Measurements from ENCODE around the gene CCDC102A. TPM values are rescaled to one million over a fixed set of nuclear protein-coding genes. Genes with fewer than 3 reads are reported as not detected.

Gene CCDC102A
- total RNA-seq, 4 donors from 2014 or later: 17.4 to 30.4 (median 24.5) TPM

DNA sequence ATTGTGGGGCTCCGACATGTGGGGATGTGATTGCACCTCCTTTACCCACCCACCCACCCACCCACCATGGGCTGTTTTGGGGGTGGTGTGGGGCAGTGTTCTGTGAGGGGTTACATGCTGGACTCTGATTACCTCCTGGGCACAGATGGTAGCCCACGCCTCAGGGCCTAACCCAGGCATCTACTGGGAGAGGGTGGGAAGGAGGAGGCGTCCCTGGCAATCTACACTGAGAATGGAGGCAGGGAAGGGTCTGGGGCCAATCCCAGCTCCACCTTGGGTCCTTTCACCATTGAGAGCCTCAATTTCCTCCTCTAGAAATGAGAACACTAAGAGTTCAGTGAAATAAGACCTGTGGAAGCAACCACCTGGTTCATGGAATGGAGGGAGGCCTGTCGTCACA is 38.3 kb downstream of the CCDC102A start:
- TF ChIP-seq EP300 (IDR thresholded peaks at IDR 0.05) (no peak), POLR2A (IDR thresholded peaks at IDR 0.05) (no peak)
- TF ChIP-seq, protein P1, sequence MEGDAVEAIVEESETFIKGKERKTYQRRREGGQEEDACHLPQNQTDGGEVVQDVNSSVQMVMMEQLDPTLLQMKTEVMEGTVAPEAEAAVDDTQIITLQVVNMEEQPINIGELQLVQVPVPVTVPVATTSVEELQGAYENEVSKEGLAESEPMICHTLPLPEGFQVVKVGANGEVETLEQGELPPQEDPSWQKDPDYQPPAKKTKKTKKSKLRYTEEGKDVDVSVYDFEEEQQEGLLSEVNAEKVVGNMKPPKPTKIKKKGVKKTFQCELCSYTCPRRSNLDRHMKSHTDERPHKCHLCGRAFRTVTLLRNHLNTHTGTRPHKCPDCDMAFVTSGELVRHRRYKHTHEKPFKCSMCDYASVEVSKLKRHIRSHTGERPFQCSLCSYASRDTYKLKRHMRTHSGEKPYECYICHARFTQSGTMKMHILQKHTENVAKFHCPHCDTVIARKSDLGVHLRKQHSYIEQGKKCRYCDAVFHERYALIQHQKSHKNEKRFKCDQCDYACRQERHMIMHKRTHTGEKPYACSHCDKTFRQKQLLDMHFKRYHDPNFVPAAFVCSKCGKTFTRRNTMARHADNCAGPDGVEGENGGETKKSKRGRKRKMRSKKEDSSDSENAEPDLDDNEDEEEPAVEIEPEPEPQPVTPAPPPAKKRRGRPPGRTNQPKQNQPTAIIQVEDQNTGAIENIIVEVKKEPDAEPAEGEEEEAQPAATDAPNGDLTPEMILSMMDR (IDR thresholded peaks at IDR 0.05): no peak
- H3K27me3 ChIP-seq: no peaks in the 10 kb centered on the region
- no peaks in the 10 kb centered on the region for H3K4me1 ChIP-seq
- no peak for DNase-seq (ENCODE audit: low spot score in 2 of 2)
- no peaks in the 10 kb centered on the region for H3K36me3 ChIP-seq
- H3K4me3 ChIP-seq: no peak overlapping the region
- WGBS, 2 donors: 81 to 95% methylated on average over 4 of the region's 4 CpGs
- no peaks in the 10 kb centered on the region for H3K9me3 ChIP-seq
- no peak overlapping the region for H3K27ac ChIP-seq

DNA sequence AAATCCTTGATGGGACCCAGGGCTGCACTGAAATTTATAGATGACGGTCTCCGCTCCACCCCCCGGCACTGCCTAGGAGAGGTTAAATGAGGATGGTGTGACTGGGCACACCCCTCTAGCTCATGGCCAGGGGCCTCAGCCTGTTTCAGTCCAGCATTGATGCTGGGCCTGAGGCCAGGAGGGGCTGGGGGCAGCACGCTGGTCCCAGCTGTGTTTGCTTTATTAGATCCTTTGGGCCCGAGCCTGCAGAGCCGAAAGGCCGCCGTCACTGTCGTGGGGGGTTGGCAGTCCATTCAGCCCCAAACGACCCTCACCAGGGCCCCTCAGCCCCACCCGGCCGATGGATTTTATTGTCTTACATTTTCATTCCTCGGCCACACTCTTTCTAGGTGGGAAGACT is 39.2 kb downstream of the CCDC102A start:
- TF ChIP-seq EP300 (IDR thresholded peaks at IDR 0.05) (no peak), POLR2A (IDR thresholded peaks at IDR 0.05) (no peak)
- TF ChIP-seq, protein P1 (IDR thresholded peaks at IDR 0.05): no peak
- Histone ChIP-seq H3K4me1 (no peaks in the 10 kb centered on the region), H3K4me3 (no peak overlapping the region), H3K27ac (no peak overlapping the region), H3K9me3 (no peaks in the 10 kb centered on the region), H3K36me3 (no peaks in the 10 kb centered on the region), H3K27me3 (no peaks in the 10 kb centered on the region)
- 50 to 60% methylated on average over 13 of the region's 13 CpGs for WGBS, 2 donors
- DNase-seq (ENCODE audit: low spot score in 2 of 2): no peak

DNA sequence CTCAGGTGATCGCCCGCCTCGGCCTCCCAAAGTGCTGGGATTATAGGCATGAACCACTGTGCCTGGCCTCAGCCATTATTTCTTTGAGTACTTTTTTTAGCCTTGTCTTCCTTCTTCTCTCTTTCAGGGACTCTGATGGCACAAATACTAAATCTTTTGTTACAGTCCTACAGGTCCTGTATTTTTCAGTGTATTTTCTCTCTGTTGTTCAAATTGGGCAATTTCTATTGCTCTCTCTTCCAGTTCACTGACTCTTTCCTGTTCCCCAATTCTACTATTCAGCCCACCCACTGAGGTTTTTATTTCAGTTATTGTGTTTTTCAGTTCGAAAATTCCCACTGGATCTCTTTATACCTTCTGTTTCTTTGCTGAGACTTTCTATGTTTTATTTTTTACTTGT is 42.6 kb downstream of the CCDC102A start:
- no peaks in the 10 kb centered on the region for H3K27me3 ChIP-seq
- H3K36me3 ChIP-seq: no peaks in the 10 kb centered on the region
- TF ChIP-seq EP300 (IDR thresholded peaks at IDR 0.05): no peak
- no peak for TF ChIP-seq POLR2A (IDR thresholded peaks at IDR 0.05)
- TF ChIP-seq, protein P1 (IDR thresholded peaks at IDR 0.05): no peak
- H3K27ac ChIP-seq: no peak overlapping the region
- H3K4me3 ChIP-seq: no peak overlapping the region
- H3K4me1 ChIP-seq: no peaks in the 10 kb centered on the region
- no peak for DNase-seq (ENCODE audit: low spot score in 2 of 2)
- 73 to 75% methylated on average over 4 of the region's 4 CpGs for WGBS, 2 donors
- H3K9me3 ChIP-seq: no peaks in the 10 kb centered on the region

DNA sequence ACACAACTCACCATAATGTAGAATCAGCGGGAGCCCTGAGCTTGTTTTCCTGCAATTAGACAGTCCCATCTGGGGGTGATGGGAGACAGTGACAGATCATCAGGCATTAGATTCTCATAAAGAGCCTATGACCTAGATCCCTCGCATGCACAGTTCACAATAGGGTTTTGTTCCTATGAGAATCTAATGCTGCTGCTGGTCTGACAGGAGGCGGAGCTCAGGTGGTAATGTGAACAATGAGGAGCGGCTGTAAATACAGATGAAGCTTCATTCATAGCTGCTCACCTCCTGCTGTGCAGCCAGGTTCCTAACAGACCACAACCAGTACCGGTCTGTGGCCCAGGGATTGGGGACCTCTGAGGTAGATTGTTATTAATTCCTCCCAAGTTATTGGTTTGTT is 47.1 kb downstream of the CCDC102A start:
- Histone ChIP-seq H3K9me3 (no peaks in the 10 kb centered on the region), H3K4me3 (no peak overlapping the region), H3K36me3 (no peaks in the 10 kb centered on the region), H3K4me1 (peaks cover 0 to 33% (median 11%) of the 10 kb centered on the region in 4 donors), H3K27me3 (no peaks in the 10 kb centered on the region), H3K27ac (no peak overlapping the region)
- peak in 1 of 2 donors; percentile 10 for DNase-seq (ENCODE audit: low spot score in 2 of 2)
- no peak for TF ChIP-seq POLR2A (IDR thresholded peaks at IDR 0.05)
- TF ChIP-seq EP300 (IDR thresholded peaks at IDR 0.05): no peak
- TF ChIP-seq, protein P1 (IDR thresholded peaks at IDR 0.05): no peak
- WGBS, 2 donors: 85 to 89% methylated on average over 5 of the region's 5 CpGs

DNA sequence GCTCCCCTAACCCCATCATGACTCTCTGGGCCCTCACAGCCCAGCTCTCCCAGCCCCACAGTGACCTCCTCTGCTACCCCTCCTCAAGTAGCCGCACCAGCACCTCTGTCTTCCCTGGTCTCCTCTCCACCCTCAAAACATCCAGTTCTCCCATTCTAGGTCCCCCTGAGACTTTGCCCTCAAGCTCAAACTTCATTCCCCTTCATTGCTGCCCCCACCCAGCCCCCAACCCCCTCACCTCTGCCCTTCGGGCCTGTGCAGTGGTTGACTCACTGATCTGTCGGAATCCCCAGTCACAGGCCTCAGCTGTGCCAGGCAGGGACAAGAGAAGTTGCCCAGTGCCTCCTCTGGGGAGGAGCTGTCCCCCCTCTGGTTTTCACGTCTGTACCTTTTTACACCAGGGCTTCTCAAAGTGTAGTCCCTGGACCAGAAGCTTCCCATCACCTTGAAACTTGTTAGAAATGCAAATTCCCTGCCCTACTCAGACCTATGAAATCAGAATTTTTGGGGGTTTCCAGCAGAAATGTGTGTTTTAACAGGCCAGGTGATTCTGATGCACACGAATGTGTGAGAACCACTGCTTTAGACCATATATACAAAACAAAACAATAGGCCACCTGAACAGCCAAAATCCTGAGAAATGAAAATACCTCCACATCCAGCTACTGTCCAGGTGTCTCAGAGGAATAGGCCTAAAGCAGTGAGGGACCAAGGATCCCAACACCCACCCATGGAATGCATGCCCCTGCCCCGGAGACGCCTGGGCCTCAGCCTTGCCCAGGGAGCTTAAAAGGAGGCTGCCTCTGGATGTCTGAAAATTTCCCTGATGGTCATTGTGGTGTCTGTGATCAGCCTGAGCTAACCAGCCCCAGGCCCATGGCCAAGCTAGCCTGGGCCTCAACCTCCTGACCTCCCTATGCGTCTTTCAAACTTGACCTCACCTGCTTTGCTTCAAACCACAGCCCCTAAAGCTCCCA is 49.2 kb downstream of the CCDC102A start:
- no peak for TF ChIP-seq EP300 (IDR thresholded peaks at IDR 0.05)
- TF ChIP-seq, protein P1 (IDR thresholded peaks at IDR 0.05): no peak
- no peak for TF ChIP-seq POLR2A (IDR thresholded peaks at IDR 0.05)
- Histone ChIP-seq H3K4me1 (peaks cover 0 to 37% (median 11%) of the 10 kb centered on the region in 4 donors), H3K9me3 (no peaks in the 10 kb centered on the region), H3K27me3 (no peaks in the 10 kb centered on the region), H3K4me3 (peak overlapping the region; percentile 52 to 81 (median 62)), H3K27ac (peak overlapping the region; percentile 4 to 87 (median 60)), H3K36me3 (no peaks in the 10 kb centered on the region)
- DNase-seq (ENCODE audit: low spot score in 2 of 2): no peak
- WGBS, 2 donors: 65 to 76% methylated on average over 8 of the region's 8 CpGs

Measured in tibial nerve (tissue), 4 donors.